Measurements from ENCODE around the gene NLGN1.

DNA sequence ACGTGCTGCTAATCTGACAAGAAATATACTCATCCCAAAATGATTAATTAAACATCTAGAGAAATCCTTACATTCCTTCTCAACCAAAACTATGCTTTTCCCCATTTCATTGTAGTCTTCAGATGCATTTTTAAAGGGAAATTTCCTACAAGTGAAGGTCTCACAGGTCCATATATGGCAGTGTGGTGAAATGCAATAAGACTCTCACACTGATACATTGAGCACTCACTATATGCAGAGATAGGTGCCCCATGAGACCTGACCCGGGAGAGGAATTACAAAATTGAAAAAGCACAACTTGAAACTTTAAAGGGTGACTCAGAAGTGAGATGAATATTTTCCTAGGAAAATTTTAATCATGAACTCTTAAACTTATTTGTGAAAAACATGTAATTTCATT lies 832.4 kb downstream of the NLGN1 start:
- TF ChIP-seq FOXK2 (IDR thresholded peaks at IDR 0.05) (no peak), TARDBP (IDR thresholded peaks at IDR 0.05) (no peak), FOXM1 (IDR thresholded peaks at IDR 0.05; ENCODE audit: borderline replicate concordance) (no peak), FOXA1 (IDR thresholded peaks at IDR 0.05) (no peak)
